Subcutaneous abdominal adipose tissue (tissue), 5 donors: ENCODE results near the gene NTM.

ENCODE experiments used
- H3K27ac ChIP-seq: one replicate; pipeline ENCODE4 v1.7.0; 2013; ENCODE audit warnings: low read depth, mild to moderate bottlenecking, inconsistent platforms, low read length, moderate library complexity
- H3K27me3 ChIP-seq, 5 donors: one replicate each; pipeline ENCODE4 v1.7.0; 2013; ENCODE audit warnings: low read length in 5 of 5, inconsistent platforms in 1 of 5; ENCODE audit not compliant: control insufficient read depth in 5 of 5, insufficient read depth in 4 of 5
- H3K36me3 ChIP-seq, 5 donors: one replicate each; pipeline ENCODE4 v1.7.0; 2013; ENCODE audit warnings: low read length in 5 of 5; ENCODE audit not compliant: control insufficient read depth in 5 of 5, insufficient read depth in 5 of 5
- H3K4me1 ChIP-seq, 5 donors: one replicate each; pipeline ENCODE4 v1.7.0; 2013; ENCODE audit warnings: low read length in 5 of 5, mild to moderate bottlenecking in 3 of 5, moderate library complexity in 1 of 5; ENCODE audit not compliant: control insufficient read depth in 5 of 5, insufficient read depth in 5 of 5
- H3K4me3 ChIP-seq, 5 donors: one replicate each; pipeline ENCODE4 v1.7.0; 2013; ENCODE audit warnings: low read length in 5 of 5, low read depth in 1 of 5
- H3K9ac ChIP-seq, 5 donors: one replicate each; pipeline ENCODE4 v1.7.0; 2013; ENCODE audit warnings: low read length in 5 of 5, mild to moderate bottlenecking in 4 of 5, moderate library complexity in 3 of 5
- H3K9me3 ChIP-seq, 5 donors: one replicate each; pipeline ENCODE4 v1.7.0; 2013; ENCODE audit warnings: low read length in 5 of 5; ENCODE audit not compliant: control insufficient read depth in 5 of 5
- donor health status: healthy.
- donor health status: healthy.
- donor health status: healthy.
- donor health status: healthy.
- donor health status: healthy.

Gene NTM

DNA sequence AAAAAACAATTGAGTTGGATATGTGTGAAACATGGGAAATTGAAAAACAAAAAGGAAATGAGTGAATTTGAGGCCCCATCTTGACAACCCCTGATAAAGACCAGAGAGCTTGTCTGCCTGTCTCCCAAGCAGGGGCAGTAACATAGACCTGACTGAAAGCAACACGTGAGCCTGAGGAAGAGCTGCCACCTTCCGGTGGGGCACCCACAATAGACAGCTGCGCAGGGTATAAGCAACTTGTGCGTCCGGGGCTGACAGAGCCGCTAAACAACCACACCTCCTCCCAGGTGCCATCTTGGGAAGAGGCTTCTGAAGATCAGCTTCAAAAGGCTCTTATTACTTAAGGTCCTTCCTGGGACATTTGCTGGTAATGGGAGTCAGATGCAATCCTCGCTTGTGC lies 166.8 kb downstream of the NTM start:
- no peak overlapping the region for H3K9ac ChIP-seq

DNA sequence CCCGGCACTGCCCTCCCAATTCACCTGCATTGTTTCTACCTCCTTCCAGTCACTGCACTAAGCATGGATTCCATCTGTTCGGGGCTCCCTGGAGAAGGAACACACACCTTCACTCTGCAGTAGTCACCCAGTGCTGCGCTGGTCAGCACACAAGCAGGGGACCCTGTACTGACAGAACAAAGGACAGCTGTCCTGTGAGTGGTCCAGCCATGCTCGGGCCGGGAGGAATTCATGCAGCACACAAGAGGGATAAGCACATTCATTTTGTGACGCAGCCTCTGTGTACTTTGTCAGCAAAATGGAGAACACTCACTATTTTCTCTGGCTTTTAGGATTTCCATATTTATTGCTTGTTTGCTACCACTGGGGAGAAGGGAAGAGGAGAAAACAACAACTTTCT lies 167.3 kb downstream of the NTM start:
- Histone ChIP-seq H3K4me1 (no peaks in the 10 kb centered on the region), H3K27me3 (no peaks in the 10 kb centered on the region), H3K9ac (no peak overlapping the region), H3K36me3 (peaks cover 0 to 2% (median 0%) of the 10 kb centered on the region in 5 donors), H3K9me3 (peaks cover 0 to 3% (median 0%) of the 10 kb centered on the region in 5 donors), H3K4me3 (no peak overlapping the region), H3K27ac (no peak overlapping the region)

More for the DNA sequence above, 166.8 kb downstream of the NTM start:
- no peaks in the 10 kb centered on the region for H3K27me3 ChIP-seq
- H3K9me3 ChIP-seq = peaks cover 0 to 3% (median 0%) of the 10 kb centered on the region in 5 donors
- H3K27ac ChIP-seq = no peak overlapping the region
- no peak overlapping the region for H3K4me3 ChIP-seq
- H3K4me1 ChIP-seq = no peaks in the 10 kb centered on the region
- peaks cover 0 to 2% (median 0%) of the 10 kb centered on the region in 5 donors for H3K36me3 ChIP-seq

DNA sequence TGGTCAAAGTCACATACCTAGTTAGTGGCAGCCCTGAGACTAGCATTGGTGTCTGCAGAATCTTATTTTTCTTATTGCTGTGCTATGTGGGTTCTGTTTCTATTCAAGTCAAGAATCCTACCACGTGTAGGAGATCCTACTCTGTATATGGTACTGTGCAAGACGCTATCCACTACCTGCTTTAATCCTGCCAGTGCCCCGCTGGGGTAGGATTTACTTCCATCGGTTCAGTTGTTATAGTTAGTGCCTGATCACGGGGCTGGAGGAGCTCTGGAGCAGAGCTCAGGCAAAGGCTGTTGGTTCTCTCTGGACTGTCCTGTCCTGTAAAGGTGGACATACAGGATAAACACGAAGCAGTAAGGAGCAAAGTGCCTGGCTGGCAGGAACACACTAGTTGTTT lies 167.9 kb downstream of the NTM start:
- Histone ChIP-seq H3K4me1 (no peaks in the 10 kb centered on the region), H3K9ac (no peak overlapping the region), H3K27ac (no peak overlapping the region), H3K36me3 (peaks cover 0 to 2% (median 0%) of the 10 kb centered on the region in 5 donors), H3K4me3 (no peak overlapping the region), H3K27me3 (no peaks in the 10 kb centered on the region), H3K9me3 (peaks cover 0 to 3% (median 0%) of the 10 kb centered on the region in 5 donors)

DNA sequence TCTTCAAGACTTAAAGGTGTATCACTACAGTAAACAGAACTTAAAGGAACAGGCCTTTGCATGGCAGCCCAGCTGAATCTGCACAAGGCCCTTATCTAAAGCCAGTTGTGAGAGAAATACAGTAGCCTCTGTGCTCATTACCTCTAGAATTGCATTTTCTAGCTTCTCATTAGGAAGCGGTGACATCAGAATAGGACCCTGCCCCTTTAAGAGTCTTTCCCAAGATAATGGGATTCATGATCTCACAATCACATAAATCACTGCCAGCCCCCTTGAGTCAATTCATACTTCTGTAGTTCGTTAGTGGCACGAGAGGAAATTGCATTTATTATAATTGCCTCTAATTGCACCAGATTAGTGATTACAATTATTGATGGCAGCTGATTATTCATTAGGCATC lies 170.3 kb downstream of the NTM start:
- H3K27me3 ChIP-seq = no peaks in the 10 kb centered on the region
- no peaks in the 10 kb centered on the region for H3K4me1 ChIP-seq
- no peak overlapping the region for H3K4me3 ChIP-seq
- peaks cover 0 to 2% (median 0%) of the 10 kb centered on the region in 5 donors for H3K36me3 ChIP-seq
- H3K9ac ChIP-seq = no peak overlapping the region
- H3K27ac ChIP-seq = no peak overlapping the region
- peaks cover 0 to 3% (median 0%) of the 10 kb centered on the region in 5 donors for H3K9me3 ChIP-seq

DNA sequence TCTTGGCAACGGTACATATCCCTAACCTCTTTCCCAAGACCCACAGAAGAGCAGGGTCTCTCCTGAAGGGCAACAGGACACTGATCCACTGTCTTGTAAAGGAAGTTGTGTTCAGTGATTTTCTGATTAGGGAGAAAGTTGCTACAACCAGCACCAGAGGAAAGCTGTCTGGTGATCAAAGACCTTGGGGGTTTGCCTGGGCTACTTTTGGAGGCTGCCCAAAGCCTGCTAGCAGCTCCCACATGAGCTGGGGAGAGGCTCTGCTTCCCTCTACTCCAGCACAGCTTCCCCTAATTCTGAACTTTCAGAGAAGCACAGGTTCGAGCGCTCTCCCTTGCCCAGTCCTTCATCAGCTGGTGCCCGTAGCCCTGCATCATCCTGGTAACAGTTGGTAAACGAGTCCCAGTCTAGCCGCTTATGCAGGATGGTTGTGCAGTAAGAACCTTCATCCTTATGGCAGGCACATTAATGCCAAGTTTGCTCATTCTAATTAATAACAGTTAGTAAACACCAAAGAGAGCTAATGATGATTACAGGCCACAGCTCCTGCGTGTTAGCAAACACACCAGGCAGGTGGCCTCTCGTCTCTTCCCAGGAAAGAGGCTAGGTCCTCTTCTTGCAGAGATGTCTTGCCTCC lies 173.1 kb downstream of the NTM start:
- Histone ChIP-seq H3K9ac (no peak overlapping the region), H3K4me1 (peaks cover 0 to 6% (median 4%) of the 10 kb centered on the region in 5 donors), H3K27ac (no peak overlapping the region), H3K27me3 (no peaks in the 10 kb centered on the region), H3K36me3 (peaks cover 0 to 2% (median 0%) of the 10 kb centered on the region in 5 donors), H3K4me3 (no peak overlapping the region), H3K9me3 (peaks cover 0 to 3% (median 0%) of the 10 kb centered on the region in 5 donors)

DNA sequence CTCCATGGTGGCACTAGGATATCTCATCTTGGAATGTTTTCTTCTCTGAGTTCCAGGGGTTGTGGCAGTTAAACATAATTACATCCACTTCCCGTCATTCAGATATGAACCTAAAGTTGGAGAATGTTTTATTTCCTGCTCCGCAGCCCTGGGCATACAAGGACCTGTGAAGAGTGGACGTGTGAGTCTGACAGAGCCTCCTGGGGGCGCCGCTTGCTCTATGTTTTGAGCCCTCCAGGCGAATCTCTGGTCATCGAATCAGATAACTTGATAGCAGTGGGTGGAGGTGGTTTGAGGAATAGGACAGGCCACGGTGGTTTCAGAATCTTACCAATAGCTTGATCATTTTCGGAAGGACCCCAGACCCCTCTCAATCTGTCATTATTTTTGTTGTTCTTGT lies 174.2 kb downstream of the NTM start:
- Histone ChIP-seq H3K4me1 (peaks cover 0 to 6% (median 4%) of the 10 kb centered on the region in 5 donors), H3K9me3 (peaks cover 0 to 3% (median 0%) of the 10 kb centered on the region in 5 donors), H3K36me3 (peaks cover 0 to 2% (median 0%) of the 10 kb centered on the region in 5 donors), H3K4me3 (no peak overlapping the region), H3K27me3 (no peaks in the 10 kb centered on the region), H3K9ac (no peak overlapping the region), H3K27ac (no peak overlapping the region)

DNA sequence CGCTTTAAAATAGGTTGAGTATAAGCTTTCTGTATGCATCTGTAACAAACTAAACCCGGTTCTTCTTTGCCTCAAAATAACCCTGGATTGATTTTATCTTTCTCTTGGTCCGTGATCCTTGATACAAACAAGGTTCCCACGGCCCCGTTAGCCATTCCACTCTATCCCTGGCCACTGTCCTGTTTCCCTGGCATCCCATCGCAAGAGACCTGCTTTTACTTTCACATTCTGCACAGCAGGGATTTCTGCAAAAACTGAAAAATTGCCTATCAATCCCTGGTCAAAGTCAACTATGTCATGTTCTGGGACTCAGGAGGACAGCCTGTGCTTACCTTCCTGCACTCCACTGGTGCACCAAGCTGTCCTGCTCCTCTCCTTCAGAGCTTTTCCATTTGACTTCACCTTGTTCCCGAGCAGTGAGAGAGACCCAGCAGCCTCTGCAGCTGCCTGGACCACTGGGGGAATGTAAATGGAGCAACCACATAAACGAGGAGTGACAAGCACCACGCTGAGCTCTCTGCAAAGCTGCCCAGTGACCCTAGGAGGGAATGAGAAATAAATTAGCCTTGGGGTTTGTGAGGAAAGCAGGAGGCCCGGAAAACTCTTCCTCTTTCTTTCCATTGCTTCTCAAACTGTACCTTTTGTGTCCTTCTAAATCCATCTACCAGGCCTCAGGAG lies 175.9 kb downstream of the NTM start:
- peak overlapping the region in 4 of 5 donors; percentile 44 to 64 (median 49) for H3K4me3 ChIP-seq
- H3K27me3 ChIP-seq = no peaks in the 10 kb centered on the region
- no peak overlapping the region for H3K9ac ChIP-seq
- peaks cover 0 to 6% (median 4%) of the 10 kb centered on the region in 5 donors for H3K4me1 ChIP-seq
- H3K9me3 ChIP-seq = no peaks in the 10 kb centered on the region
- no peak overlapping the region for H3K27ac ChIP-seq
- peaks cover 0 to 2% (median 0%) of the 10 kb centered on the region in 5 donors for H3K36me3 ChIP-seq

DNA sequence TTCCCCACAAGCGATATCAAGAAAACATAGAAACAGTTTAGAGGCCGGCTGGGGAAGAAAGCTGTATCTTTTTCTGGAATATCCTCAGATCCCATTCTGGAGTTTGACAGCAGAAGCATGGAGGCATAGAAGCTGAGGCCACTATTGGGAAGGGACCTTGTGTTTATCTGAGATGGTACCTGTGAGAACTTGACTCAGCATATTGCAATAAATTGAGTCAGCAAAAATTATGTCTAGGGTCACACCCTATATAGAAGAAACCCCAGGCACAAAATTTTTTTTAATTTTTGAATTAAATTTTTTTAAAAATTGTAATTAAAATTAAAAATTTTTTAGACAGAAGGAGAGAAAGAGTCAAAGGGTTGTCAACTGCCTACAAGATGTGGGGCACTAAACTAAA lies 178.7 kb downstream of the NTM start:
- H3K27me3 ChIP-seq = no peaks in the 10 kb centered on the region
- H3K27ac ChIP-seq = no peak overlapping the region
- no peak overlapping the region for H3K4me3 ChIP-seq
- no peak overlapping the region for H3K9ac ChIP-seq
- no peaks in the 10 kb centered on the region for H3K9me3 ChIP-seq
- H3K4me1 ChIP-seq = peaks cover 0 to 6% (median 4%) of the 10 kb centered on the region in 5 donors
- H3K36me3 ChIP-seq = no peaks in the 10 kb centered on the region

DNA sequence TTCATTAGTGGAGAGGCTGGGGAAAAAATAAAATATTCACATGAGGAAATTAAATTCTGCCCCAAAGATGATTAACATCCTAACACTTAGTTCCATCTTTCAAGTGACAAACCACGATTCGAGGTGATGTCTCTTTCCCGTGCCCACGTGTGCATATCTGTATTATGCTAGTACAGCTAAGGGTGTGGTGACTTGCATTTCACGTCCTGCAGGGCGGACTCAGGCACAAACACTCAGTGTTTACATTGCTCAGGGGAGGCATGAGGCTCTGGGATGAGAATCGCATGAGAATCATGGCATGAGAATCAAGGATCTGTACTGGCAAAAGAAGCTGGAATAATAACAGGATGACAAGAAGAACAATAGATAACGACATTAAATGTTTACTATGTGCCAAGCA lies 179.4 kb downstream of the NTM start:
- no peak overlapping the region for H3K4me3 ChIP-seq
- no peaks in the 10 kb centered on the region for H3K36me3 ChIP-seq
- H3K9ac ChIP-seq = no peak overlapping the region
- H3K27ac ChIP-seq = no peak overlapping the region
- no peaks in the 10 kb centered on the region for H3K9me3 ChIP-seq
- H3K4me1 ChIP-seq = peaks cover 0 to 6% (median 4%) of the 10 kb centered on the region in 5 donors
- no peaks in the 10 kb centered on the region for H3K27me3 ChIP-seq

DNA sequence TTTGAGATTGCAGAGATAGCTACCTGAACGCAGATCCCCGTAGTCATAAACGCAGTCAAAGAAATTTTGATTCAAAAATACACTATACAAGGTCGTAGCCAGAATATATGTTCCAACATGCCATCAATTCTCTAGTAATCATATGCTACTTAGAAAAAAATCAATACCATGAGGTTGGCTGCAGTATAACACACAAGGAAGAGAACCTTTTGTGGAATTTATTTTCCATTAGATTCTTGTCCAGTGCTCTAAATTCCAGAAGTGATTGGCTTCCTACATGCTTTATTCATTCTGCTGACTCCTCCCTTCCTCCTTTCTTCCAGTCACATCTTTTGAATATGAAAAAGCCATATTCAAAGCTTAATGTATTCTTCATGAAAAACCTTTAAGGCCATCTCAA lies 189.9 kb downstream of the NTM start:
- Histone ChIP-seq H3K4me3 (no peak overlapping the region), H3K4me1 (peaks cover 0 to 15% (median 0%) of the 10 kb centered on the region in 5 donors), H3K9me3 (no peaks in the 10 kb centered on the region), H3K27ac (no peak overlapping the region), H3K27me3 (no peaks in the 10 kb centered on the region), H3K9ac (no peak overlapping the region), H3K36me3 (no peaks in the 10 kb centered on the region)
